Measurements from ENCODE around the gene FDCSP. TPM values are rescaled to one million over a fixed set of nuclear protein-coding genes. Genes with fewer than 3 reads are reported as not detected.

Gene FDCSP
- total RNA-seq = not detected in 2 replicates

DNA sequence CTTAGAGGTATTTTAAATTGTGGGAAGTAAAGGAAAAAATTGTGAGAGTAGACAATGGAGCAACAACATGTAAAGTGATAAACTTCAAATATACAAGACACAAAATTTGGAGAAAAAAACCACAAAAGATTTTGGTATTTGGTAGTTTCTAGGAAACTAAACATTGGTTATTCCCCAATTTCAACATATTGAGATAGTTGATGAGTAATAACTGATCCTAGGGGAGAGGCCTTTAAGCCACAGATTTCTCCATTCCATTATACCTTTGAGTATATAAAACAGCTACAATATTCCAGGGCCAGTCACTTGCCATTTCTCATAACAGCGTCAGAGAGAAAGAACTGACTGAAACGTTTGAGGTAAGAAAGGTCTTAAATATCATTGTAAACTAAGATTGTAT is at the start of gene FDCSP:
Gene FDCSP (plus strand): TSS at position 301 of the 400 bp plus-strand sequence. CDS start 5,071 bp downstream, outside the sequence.
- no peaks in the 10 kb centered on the region for H3K27me3 ChIP-seq (ENCODE audit: control insufficient read depth, insufficient read depth, low read length)
- FAIRE-seq (no peak), DNase-seq (ENCODE audit: low read depth) (no peak)
- H3K36me3 ChIP-seq (ENCODE audit: control insufficient read depth, insufficient read depth, low read length) = no peaks in the 10 kb centered on the region
- H3K4me3 ChIP-seq (ENCODE audit: low read depth, low read length) = no peak within 1 kb of the TSS
- no peak for TF ChIP-seq CTCF (IDR thresholded peaks at IDR 0.05; ENCODE audit: insufficient read depth, low read length, severe bottlenecking)

DNA sequence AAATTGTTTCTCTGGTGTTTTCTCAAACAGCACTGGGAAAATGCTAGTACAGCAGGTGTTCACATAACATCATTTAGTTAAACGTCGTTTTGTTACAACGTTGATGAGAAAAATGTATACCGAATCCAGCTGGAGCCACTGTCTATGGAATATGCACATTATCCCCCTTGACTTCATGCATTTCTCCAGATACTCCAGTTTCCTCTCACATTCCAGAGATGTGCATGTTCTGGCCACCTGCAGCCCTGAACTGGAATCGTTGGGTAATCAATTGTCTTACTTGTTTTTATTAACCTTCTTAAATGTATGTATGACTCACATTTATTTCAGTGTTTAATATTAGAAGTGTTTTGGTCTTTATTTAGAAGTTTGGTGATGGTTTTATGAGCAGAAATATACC is 48.8 kb upstream of the FDCSP start:
- Histone ChIP-seq H3K4me3 (ENCODE audit: low read depth, low read length) (no peak overlapping the region), H3K36me3 (ENCODE audit: control insufficient read depth, insufficient read depth, low read length) (no peaks in the 10 kb centered on the region), H3K27me3 (ENCODE audit: control insufficient read depth, insufficient read depth, low read length) (no peaks in the 10 kb centered on the region)
- FAIRE-seq (no peak), DNase-seq (ENCODE audit: low read depth) (no peak)
- TF ChIP-seq CTCF (IDR thresholded peaks at IDR 0.05; ENCODE audit: insufficient read depth, low read length, severe bottlenecking) = no peak

DNA sequence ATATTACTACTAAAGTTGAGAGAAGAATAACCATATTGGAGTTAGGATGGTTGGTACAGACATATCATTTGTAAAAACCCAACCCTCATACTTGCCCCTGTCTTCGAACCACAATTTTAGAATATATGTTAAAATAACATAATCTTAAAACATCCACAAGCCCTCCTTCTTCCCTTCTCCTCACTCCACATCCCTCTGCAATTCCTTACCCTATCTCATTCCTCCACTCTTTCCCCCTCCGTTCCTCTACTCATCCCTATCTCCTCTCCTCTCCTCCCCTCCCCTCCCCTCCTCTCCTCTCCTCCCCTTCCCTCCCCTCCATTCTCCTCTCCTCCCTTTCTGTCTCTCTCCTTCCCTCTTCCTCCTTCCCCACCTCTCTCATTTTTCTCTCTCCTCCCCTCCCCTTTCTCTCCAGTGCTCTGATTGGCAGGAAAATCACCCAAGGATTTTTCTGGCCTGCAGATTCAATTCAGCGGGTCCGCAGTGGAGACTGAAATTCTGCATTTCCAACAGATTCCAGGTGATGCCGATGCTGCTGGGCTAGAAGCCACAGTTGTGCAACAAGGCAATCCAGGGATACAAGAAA is 47.8 kb upstream of the FDCSP start:
- no peak overlapping the region for H3K4me3 ChIP-seq (ENCODE audit: low read depth, low read length)
- DNase-seq (ENCODE audit: low read depth) = no peak
- no peaks in the 10 kb centered on the region for H3K27me3 ChIP-seq (ENCODE audit: control insufficient read depth, insufficient read depth, low read length)
- TF ChIP-seq CTCF (IDR thresholded peaks at IDR 0.05; ENCODE audit: insufficient read depth, low read length, severe bottlenecking) = no peak
- H3K36me3 ChIP-seq (ENCODE audit: control insufficient read depth, insufficient read depth, low read length) = no peaks in the 10 kb centered on the region
- FAIRE-seq = no peak

- Histone ChIP-seq H3K27me3 (ENCODE audit: control insufficient read depth, insufficient read depth, low read length) (no peaks in the 10 kb centered on the region), H3K36me3 (ENCODE audit: control insufficient read depth, insufficient read depth, low read length) (no peaks in the 10 kb centered on the region), H3K4me3 (ENCODE audit: low read depth, low read length) (no peak overlapping the region)
- DNase-seq (ENCODE audit: low read depth) (no peak), FAIRE-seq (peak; percentile 40)
- TF ChIP-seq CTCF (IDR thresholded peaks at IDR 0.05; ENCODE audit: insufficient read depth, low read length, severe bottlenecking) = no peak
These were observed 46.1 kb upstream of the FDCSP start for GRCh38 chr4:70179811-70180210.

DNA sequence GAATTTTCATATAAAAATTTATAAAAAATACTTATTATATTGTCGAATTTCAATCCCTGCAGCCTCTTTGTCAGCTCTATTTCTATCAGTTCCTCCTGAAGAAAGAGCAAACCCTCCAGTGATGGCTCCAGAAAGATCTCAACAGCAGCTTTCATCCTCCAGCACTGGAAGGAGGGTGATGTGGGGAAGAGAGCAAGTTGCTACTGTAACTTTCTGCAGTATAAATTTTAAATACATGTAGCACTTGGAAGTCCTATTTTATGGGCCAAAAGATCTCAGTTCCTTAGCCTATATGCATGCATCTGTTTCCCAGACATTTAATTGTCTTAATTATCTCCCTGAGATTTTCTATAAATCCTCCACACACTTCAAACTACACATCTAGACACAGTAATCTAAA is 44.1 kb upstream of the FDCSP start:
- no peak for DNase-seq (ENCODE audit: low read depth)

More for the DNA sequence above, 44.1 kb upstream of the FDCSP start:
- no peak overlapping the region for H3K4me3 ChIP-seq (ENCODE audit: low read depth, low read length)
- TF ChIP-seq CTCF (IDR thresholded peaks at IDR 0.05; ENCODE audit: insufficient read depth, low read length, severe bottlenecking) = no peak
- FAIRE-seq = no peak
- no peaks in the 10 kb centered on the region for H3K36me3 ChIP-seq (ENCODE audit: control insufficient read depth, insufficient read depth, low read length)
- no peaks in the 10 kb centered on the region for H3K27me3 ChIP-seq (ENCODE audit: control insufficient read depth, insufficient read depth, low read length)

Data from bronchial epithelial cell (primary cell).